Psoas muscle (tissue), 8 donors: ENCODE data around the gene UBE2I. TPM values are rescaled to one million over a fixed set of nuclear protein-coding genes. Genes with fewer than 3 reads are reported as not detected.

Experiments used
- ATAC-seq, 4 donors: fragments of 200-7000 bp; cut with Tn5 transposase; one replicate each; pipeline ENCODE4 v1.9.1; 2020; ENCODE audit warnings: moderate library complexity in 3 of 4, mild to moderate bottlenecking in 2 of 4
- DNase-seq, 2 donors: peaks; one replicate each; pipeline ENCODE4 v3.0.0-alpha.2; 2020
- H3K27ac ChIP-seq: fragments of 200-600 bp; one replicate; pipeline ENCODE4 v1.8.0; 2022
- H3K27me3 ChIP-seq, 3 donors: fragments of 200-600 bp in 1 of 3; one replicate each; pipeline versions ENCODE4 v1.6.1 to v1.8.0; 2013 to 2022; ENCODE audit warnings: low read length in 2 of 3, mild to moderate bottlenecking in 2 of 3, moderate library complexity in 1 of 3; ENCODE audit not compliant: insufficient read depth in 3 of 3
- H3K36me3 ChIP-seq, 2 donors: fragments of 200-600 bp in 1 of 2; one replicate each; pipeline versions ENCODE4 v1.6.1 to v1.8.0; 2013 to 2022; ENCODE audit warnings: low read depth in 1 of 2, mild to moderate bottlenecking in 1 of 2, moderate library complexity in 1 of 2; ENCODE audit not compliant: insufficient read depth in 1 of 2
- H3K4me1 ChIP-seq: fragments of 200-600 bp; one replicate; pipeline ENCODE4 v1.8.0; 2022
- H3K4me3 ChIP-seq: fragments of 200-600 bp; one replicate; pipeline ENCODE4 v1.8.0; 2022; ENCODE audit warnings: mild to moderate bottlenecking
- H3K9me3 ChIP-seq: fragments of 200-600 bp; one replicate; pipeline ENCODE4 v1.8.0; 2022
- CTCF ChIP-seq: fragments of 200-600 bp; IDR thresholded peaks from one replicate; pipeline ENCODE4 v1.8.0; 2022; ENCODE audit warnings: antibody characterized with exemption
- WGBS, 3 donors: extraction: QIAGEN DNeasy Blood & Tissue Kit; methylation state at CpG; one replicate each; pipeline versions ENCODE4 v1.1.6 to v1.1.7; 2013; 5-methylcytosine and 5-hydroxymethylcytosine counted together
- intact Hi-C, 2 donors: fragments of 100-400 bp; cut with DNase I; formaldehyde crosslinking; loops; one replicate each; pipeline versions ENCODE4 v1.11.0 to v1.14.2; 2022
- polyA plus RNA-seq, 3 donors: library from polyadenylated mRNA; stranded (reverse); fragments of 200-250 nt; gene quantifications; one replicate each; pipeline ENCODE4 v1.2.3, GENCODE V29; 2013
- total RNA-seq, 4 donors: library from RNA; stranded (reverse); fragmentation: NEBNext Ultra II Directional in 2 of 4; extraction: Animal tissue kit (Norgen Biotek cat#: 25700) in 2 of 4; gene quantifications; one replicate each; pipeline versions ENCODE4 v1.2.1 to v1.2.4, GENCODE V29; 2021 to 2023
- donor health status: healthy with polysubstance abuse.
- donor health status: DM: no; HTN: no; CAD: no; lungs with moderate emphysema.
- donor health status: Bipolar disorder and iron deficiency.
- donor health status: healthy.
- donor health status: DM: yes; HTN: yes; CAD: no.
- donor health status: DM: no; HTN: no; CAD: no.
- donor health status: DM: no; HTN: no; CAD: no.
- donor health status: DM: yes; HTN: yes; CAD: no.

Gene UBE2I
- total and polyA plus RNA-seq, 7 donors, result 46.2 to 101 (median 55.6) TPM

- ATAC-seq, result no peak
- peaks cover 7 to 41% of the 10 kb centered on the region in 2 donors for H3K36me3 ChIP-seq
- 79 to 87% (median 79%) methylated on average over 15 of the region's 15 CpGs for WGBS, 3 donors
- peaks cover 37% of the 10 kb centered on the region for H3K4me1 ChIP-seq
- no peak for DNase-seq
- no peaks in the 10 kb centered on the region for H3K9me3 ChIP-seq
- TF ChIP-seq CTCF, result no peak
- no peak overlapping the region for H3K4me3 ChIP-seq
- intact Hi-C loops, result no loop called here
- H3K27ac ChIP-seq, result no peak overlapping the region
- H3K27me3 ChIP-seq, result no peaks in the 10 kb centered on the region
These were observed 3.5 kb downstream of the UBE2I start for GRCh38 chr16:1312903-1313302.

GRCh38 chr16:1313721-1314369 is 4.4 kb downstream of the UBE2I start:
- TF ChIP-seq CTCF, result no peak
- intact Hi-C loops, result no loop called here
- H3K27ac ChIP-seq, result no peak overlapping the region
- no peaks in the 10 kb centered on the region for H3K9me3 ChIP-seq
- ATAC-seq (no peak), DNase-seq (no peak)
- 86 to 89% (median 87%) methylated on average over 36 to 38 of the region's 38 CpGs for WGBS, 3 donors
- no peaks in the 10 kb centered on the region for H3K27me3 ChIP-seq
- no peak overlapping the region for H3K4me3 ChIP-seq
- peaks cover 9 to 51% of the 10 kb centered on the region in 2 donors for H3K36me3 ChIP-seq
- peaks cover 37% of the 10 kb centered on the region for H3K4me1 ChIP-seq

GRCh38 chr16:1314399-1315068 is 5.1 kb downstream of the UBE2I start:
- peaks cover 10 to 57% of the 10 kb centered on the region in 2 donors for H3K36me3 ChIP-seq
- WGBS, 3 donors, result 67 to 71% (median 70%) methylated on average over 27 to 28 of the region's 28 CpGs
- no peak overlapping the region for H3K27ac ChIP-seq
- no peaks in the 10 kb centered on the region for H3K9me3 ChIP-seq
- DNase-seq, result no peak
- no peak for ATAC-seq
- intact Hi-C loops, result no loop called here
- peaks cover 37% of the 10 kb centered on the region for H3K4me1 ChIP-seq
- H3K4me3 ChIP-seq, result no peak overlapping the region
- TF ChIP-seq CTCF, result no peak
- H3K27me3 ChIP-seq, result no peaks in the 10 kb centered on the region

GRCh38 chr16:1315081-1316032 is 5.9 kb downstream of the UBE2I start:
- no peak overlapping the region for H3K4me3 ChIP-seq
- H3K36me3 ChIP-seq, result peaks cover 14 to 66% of the 10 kb centered on the region in 2 donors
- 82 to 83% (median 82%) methylated on average over 38 to 46 of the region's 46 CpGs for WGBS, 3 donors
- no peak for ATAC-seq
- H3K9me3 ChIP-seq, result no peaks in the 10 kb centered on the region
- no peak overlapping the region for H3K27ac ChIP-seq
- H3K4me1 ChIP-seq, result peaks cover 35% of the 10 kb centered on the region
- intact Hi-C loops, result no loop called here
- no peaks in the 10 kb centered on the region for H3K27me3 ChIP-seq
- no peak for TF ChIP-seq CTCF
- no peak for DNase-seq
